Mucosa of descending colon (tissue), 3 donors: Measurements from ENCODE around the gene VWA1. TPM values are rescaled to one million over a fixed set of nuclear protein-coding genes. Genes with fewer than 3 reads are reported as not detected.
A peak's percentile ranks its signal among the peaks of the same experiment; 100 is the strongest.

Experiments
- ATAC-seq: fragments of 200-7000 bp; cut with Tn5 transposase; one replicate; pipeline ENCODE4 v1.9.1; 2020; ENCODE audit warnings: mild to moderate bottlenecking, moderate library complexity
- DNase-seq, 3 donors: peaks; one replicate each; pipeline ENCODE4 v3.0.0-alpha.2; 2020
- H3K36me3 ChIP-seq: fragments of 200-600 bp; one replicate; pipeline ENCODE4 v1.8.0; 2021; ENCODE audit warnings: low read depth, mild to moderate bottlenecking
- H3K4me1 ChIP-seq: fragments of 200-600 bp; one replicate; pipeline ENCODE4 v1.8.0; 2021; ENCODE audit warnings: low read depth, mild to moderate bottlenecking
- H3K4me3 ChIP-seq: fragments of 200-600 bp; one replicate; pipeline ENCODE4 v1.8.0; 2021; ENCODE audit warnings: mild to moderate bottlenecking
- H3K9me3 ChIP-seq: fragments of 200-600 bp; one replicate; pipeline ENCODE4 v1.8.0; 2021; ENCODE audit warnings: mild to moderate bottlenecking
- CTCF ChIP-seq: fragments of 200-600 bp; IDR thresholded peaks from one replicate; pipeline ENCODE4 v1.8.0; 2022; ENCODE audit warnings: antibody characterized with exemption, mild to moderate bottlenecking
- intact Hi-C, 2 donors: fragments of 100-400 bp; cut with DNase I in 1 of 2; cut with micrococcal nuclease in 1 of 2; formaldehyde crosslinking; loops; one replicate each; pipeline versions ENCODE4 v1.11.0 to v1.11.1; 2022; cut with DNase I, micrococcal nuclease
- long read RNA-seq, 2 donors: library from polyadenylated mRNA; unstranded; transcript quantifications; one replicate each; pipeline ENCODE4 v2.0.0, GENCODE V29; 2019 to 2021
- total RNA-seq, 3 donors: library from RNA; stranded (reverse); fragmentation: NEBNext Ultra II Directional in 2 of 3; extraction: Animal tissue kit (Norgen Biotek cat#: 25700) in 2 of 3; gene quantifications; one replicate each; pipeline versions ENCODE4 v1.2.1 to v1.2.4, GENCODE V29; 2021 to 2023
- donor health status: DM: no; HTN: no; CAD: no; lungs with moderate emphysema.
- donor health status: DM: no; HTN: no; CAD: no.
- donor health status: DM: no; HTN: yes; CAD: no.

The VWA1 gene
- 10 to 100 TPM; 38.5 to 89.4 (median 74.3) TPM for total RNA-seq
- long read RNA-seq, donor 1, full-length matches to known transcripts = 330 of 406 reads
- long read RNA-seq, donor 1, partial matches to known transcripts = 63 of 406 reads
- long read RNA-seq, donor 1, other reads (novel, unspliced or antisense) = 13 of 406 reads
- long read RNA-seq, donor 2, partial matches to known transcripts = 1 of 1 reads
- long read RNA-seq, donor 2, other reads (novel, unspliced or antisense) = 0 of 1 reads

- TF ChIP-seq CTCF = no peak
- intact Hi-C loops = no loop called here
- ATAC-seq (peak; percentile 63), DNase-seq (peak; percentile 80 to 89 (median 84))
- Histone ChIP-seq H3K36me3 (no peaks in the 10 kb centered on the region), H3K9me3 (no peaks in the 10 kb centered on the region), H3K4me3 (peak within 1 kb of the TSS; percentile 17), H3K4me1 (peaks cover 63% of the 10 kb centered on the region)
Measured at GRCh38 chr1:1435106-1435903, at the start of gene VWA1. VWA1 (plus strand) TSS chr1:1435690; CDS start chr1:1435749, 59 bp downstream.

- intact Hi-C loops = no loop called here
- no peaks in the 10 kb centered on the region for H3K9me3 ChIP-seq
- H3K4me1 ChIP-seq = no peaks in the 10 kb centered on the region
- ATAC-seq = no peak
- peaks cover 34% of the 10 kb centered on the region for H3K36me3 ChIP-seq
- TF ChIP-seq CTCF = no peak
- DNase-seq = no peak
- H3K4me3 ChIP-seq = no peak overlapping the region
Measured at GRCh38 chr1:1385931-1386330, 49.6 kb upstream of the VWA1 start.

GRCh38 chr1:1387098-1388077 lies 48.1 kb upstream of the VWA1 start:
- no peak overlapping the region for H3K4me3 ChIP-seq
- intact Hi-C loops = no loop called here
- no peaks in the 10 kb centered on the region for H3K4me1 ChIP-seq
- ATAC-seq (no peak), DNase-seq (no peak)
- H3K36me3 ChIP-seq = peaks cover 45% of the 10 kb centered on the region
- no peak for TF ChIP-seq CTCF
- H3K9me3 ChIP-seq = no peaks in the 10 kb centered on the region

- peaks cover 49% of the 10 kb centered on the region for H3K36me3 ChIP-seq
- TF ChIP-seq CTCF = no peak
Measured at GRCh38 chr1:1388078-1388472, 47.4 kb upstream of the VWA1 start.

GRCh38 chr1:1390675-1391074 lies 44.8 kb upstream of the VWA1 start:
- TF ChIP-seq CTCF = no peak

More at GRCh38 chr1:1388078-1388472, 47.4 kb upstream of the VWA1 start:
- intact Hi-C loops = no loop called here
- Histone ChIP-seq H3K4me1 (no peaks in the 10 kb centered on the region), H3K4me3 (no peak overlapping the region), H3K9me3 (no peaks in the 10 kb centered on the region)
- DNase-seq (no peak), ATAC-seq (no peak)

More at GRCh38 chr1:1390675-1391074, 44.8 kb upstream of the VWA1 start:
- H3K36me3 ChIP-seq = peaks cover 53% of the 10 kb centered on the region
- H3K4me3 ChIP-seq = no peak overlapping the region
- peak in 1 of 3 donors; percentile 4 for DNase-seq
- no peaks in the 10 kb centered on the region for H3K9me3 ChIP-seq
- intact Hi-C loops = no loop called here
- no peaks in the 10 kb centered on the region for H3K4me1 ChIP-seq
- ATAC-seq = no peak
